Measurements from ENCODE around the gene RARB.

DNA sequence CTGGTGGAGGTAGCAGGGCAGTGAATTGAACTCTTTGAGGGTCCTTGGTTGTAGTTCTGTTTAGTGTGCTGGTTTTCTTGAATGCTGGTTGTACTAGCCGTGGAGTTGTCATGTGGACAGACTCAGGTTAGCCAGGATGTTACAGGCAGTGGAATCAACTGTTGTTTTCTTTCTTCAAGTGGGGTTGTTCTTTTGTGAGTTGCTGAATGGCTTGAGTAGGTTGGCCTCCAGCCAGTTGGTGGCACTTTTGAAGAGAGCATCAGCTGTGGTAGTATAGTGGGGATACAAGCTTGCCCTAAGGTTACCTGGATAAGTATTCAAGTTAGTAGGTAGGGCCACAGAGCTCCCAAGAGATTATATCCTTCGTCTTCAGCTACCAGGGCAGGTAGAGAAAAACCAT lies 31.8 kb upstream of the RARB start:
- TF ChIP-seq BHLHE40 (IDR thresholded peaks at IDR 0.05; ENCODE audit: borderline replicate concordance): no peak
- TF ChIP-seq ARNT (IDR thresholded peaks at IDR 0.05): no peak
- no peak for TF ChIP-seq ELF4 (IDR thresholded peaks at IDR 0.05)
- TF ChIP-seq TARDBP (IDR thresholded peaks at IDR 0.05): no peak
- TF ChIP-seq FOXK2 (IDR thresholded peaks at IDR 0.05): no peak
- TF ChIP-seq, protein P1, sequence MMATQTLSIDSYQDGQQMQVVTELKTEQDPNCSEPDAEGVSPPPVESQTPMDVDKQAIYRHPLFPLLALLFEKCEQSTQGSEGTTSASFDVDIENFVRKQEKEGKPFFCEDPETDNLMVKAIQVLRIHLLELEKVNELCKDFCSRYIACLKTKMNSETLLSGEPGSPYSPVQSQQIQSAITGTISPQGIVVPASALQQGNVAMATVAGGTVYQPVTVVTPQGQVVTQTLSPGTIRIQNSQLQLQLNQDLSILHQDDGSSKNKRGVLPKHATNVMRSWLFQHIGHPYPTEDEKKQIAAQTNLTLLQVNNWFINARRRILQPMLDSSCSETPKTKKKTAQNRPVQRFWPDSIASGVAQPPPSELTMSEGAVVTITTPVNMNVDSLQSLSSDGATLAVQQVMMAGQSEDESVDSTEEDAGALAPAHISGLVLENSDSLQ (IDR thresholded peaks at IDR 0.05): no peak
- no peak for TF ChIP-seq HDGF (IDR thresholded peaks at IDR 0.05; ENCODE audit: borderline replicate concordance)
